ENCODE measurements around the gene TCN2.
A peak's percentile ranks its signal among the peaks of the same experiment; 100 is the strongest.
"Not testable (repeated sequence)": the region's sequence is repeated elsewhere in the genome, so short reads cannot be mapped to it uniquely, and the experiment has no call there.

TCN2 gene
- total RNA-seq, result 0 to 0.07 reads per million in 2 donors

DNA sequence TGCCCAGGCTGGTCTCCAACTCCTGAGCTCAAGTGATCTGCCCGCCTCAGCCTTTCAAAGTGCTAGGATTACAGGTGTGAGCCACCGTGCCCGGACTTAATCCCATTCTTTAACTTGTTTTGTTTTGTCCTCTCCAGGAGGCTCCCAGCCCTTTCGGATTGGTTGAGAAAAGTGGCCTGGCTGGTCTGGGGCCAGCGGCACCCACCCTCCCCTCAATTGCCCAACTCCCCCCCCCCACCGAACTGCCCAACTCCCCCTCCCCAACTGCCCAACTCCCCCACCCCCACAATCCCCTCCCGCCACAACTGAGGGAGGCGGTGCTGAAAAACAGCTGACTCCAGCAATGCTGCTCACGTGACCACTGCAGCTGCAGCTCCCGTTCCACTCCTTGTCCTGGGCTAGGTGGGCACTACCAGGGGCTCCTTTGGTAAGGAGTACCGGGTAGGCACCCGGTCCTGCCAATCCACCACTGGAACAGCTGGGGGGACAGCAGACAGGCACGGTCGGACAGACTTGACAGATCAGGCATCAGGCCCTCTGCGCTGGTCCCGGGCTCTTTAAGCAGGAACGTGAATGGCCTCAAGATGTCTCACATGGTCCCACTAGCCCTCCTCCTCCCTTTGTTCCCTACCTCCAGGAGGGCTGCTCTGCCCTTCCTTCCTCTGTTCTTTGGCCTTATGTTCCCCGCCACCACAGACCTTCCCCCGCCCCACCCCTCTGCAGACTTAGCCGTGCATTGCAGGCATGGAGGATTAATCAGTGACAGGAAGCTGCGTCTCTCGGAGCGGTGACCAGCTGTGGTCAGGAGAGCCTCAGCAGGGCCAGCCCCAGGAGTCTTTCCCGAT lies at the start of gene TCN2:
Gene TCN2 (plus strand): TSS at position 720 of the 845 bp plus-strand sequence. CDS start 158 bp downstream, outside the sequence.
- peak; percentile 20 for DNase-seq

DNA sequence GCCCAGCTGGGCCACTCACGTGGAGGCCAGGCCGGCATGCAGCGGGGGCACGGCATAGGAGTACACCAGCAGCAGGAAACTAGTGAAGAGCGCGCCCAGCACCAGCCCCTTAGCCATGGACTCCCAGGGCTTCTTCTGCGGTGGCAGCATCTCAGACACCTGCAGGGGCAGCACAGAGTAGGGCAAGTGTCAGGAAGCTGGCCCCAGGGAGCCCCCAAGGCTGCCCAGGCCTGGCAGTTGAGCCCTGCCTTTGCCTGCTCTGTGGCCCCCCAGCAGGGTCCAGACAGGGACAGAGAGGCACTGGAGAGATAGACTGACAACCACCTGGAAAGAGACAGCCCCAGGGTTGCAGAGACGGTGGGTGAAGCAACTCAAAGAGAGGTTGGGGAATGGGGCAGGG lies 49.7 kb upstream of the TCN2 start:
- DNase-seq, result no peak

DNA sequence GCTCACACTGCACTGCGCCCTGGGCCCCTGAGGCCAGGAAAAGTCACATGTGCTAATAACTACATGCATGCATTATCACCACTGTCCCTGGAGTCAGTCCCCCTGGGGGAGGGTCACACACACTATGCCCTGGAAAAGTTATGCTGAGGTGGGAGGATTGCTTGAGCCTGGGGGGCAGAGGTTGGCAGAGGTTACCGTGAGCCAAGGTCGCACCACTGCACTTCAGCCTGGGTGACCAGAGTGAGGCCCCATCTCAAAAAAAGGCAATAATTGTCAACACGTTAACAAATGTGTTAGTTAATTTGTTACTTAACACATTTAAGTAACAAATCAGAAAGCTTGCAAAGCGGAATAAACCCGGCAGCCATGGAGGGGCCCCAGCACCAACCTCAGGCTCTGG lies 47.1 kb upstream of the TCN2 start:
- no peak for DNase-seq

DNA sequence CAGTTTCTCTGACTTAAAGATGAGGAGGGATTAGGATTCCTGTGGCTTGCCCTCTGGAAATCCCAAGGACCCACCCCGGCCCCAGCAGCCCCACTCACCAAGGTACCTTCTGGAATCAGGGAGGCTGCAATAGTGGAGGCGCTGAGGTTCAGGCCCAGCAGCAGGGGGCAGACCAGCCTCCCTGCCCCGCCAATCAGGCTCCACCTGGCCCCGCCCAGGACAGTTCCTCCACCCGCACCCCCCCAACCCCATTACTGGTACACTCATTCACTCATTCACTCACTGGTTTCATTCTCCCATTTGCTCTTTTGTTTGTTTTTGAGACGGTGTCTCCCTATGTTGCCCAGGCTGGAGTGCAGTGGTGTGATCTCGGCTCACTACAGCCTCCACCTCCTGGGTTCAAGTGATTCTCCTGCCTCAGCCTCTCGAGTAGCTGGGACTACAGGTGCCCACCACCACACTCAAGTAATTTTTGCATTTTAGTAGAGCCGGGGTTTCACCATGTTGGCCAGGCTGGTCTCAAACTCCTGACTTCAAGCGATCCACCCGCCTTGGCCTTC lies 46.3 kb upstream of the TCN2 start:
- DNase-seq, result not testable (repeated sequence)

DNA sequence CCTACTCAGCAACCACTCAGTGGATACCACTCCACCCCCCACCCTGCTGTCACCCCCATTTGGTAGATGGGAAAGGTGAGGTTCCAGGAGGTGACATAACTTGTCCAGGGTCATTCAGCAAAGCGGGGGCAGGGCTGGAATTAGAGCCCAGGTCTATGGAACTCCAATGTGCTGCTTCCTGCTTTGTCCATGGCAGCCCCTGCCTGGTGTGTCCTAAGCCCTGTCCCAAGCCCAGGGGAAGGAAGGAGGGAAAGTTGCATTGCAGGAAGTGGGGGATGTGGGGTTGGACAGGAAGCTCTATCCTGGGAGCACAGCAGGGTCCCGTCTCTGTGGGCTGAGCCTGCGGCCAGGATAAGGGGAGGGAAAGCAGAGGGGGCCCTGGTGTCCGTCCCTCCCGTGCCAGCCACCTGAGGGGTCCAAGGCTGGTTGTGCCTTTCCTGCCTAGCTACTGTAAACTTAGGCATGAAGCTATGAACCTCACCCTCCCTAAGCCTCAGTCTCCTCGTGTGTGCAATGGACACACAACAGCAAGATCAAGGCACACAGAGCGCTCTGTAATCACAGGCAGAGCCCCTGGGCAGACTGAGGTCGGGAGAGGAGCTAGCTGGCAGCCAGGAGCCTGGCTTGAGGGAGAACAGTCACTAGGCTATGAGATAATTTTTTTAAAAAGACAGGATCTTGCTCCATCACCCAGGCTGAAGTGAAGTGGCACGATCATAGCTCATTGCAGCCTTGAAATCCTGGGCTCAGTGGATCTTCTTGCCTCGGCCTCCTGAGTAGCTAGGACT lies 45.4 kb upstream of the TCN2 start:
- no peak for DNase-seq

DNA sequence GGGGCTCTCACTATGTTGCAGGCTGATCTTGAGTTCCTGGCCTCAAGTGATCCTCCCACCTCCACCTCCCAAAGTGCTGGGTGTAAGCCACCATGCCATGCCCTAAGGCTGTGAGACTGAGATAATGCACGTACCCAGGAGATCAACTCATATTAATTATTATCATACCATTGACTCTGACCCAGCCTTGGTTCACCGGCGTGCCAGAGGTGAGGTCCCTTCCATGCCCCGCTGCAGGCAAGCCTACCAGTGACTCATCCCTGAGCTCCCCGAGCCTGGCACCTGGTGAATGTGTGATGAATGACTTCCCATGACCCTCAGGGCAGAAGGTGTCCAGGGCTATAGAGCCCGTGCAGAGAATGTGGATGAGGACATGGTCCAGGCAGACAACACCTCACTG lies 44.6 kb upstream of the TCN2 start:
- DNase-seq, result no peak

DNA sequence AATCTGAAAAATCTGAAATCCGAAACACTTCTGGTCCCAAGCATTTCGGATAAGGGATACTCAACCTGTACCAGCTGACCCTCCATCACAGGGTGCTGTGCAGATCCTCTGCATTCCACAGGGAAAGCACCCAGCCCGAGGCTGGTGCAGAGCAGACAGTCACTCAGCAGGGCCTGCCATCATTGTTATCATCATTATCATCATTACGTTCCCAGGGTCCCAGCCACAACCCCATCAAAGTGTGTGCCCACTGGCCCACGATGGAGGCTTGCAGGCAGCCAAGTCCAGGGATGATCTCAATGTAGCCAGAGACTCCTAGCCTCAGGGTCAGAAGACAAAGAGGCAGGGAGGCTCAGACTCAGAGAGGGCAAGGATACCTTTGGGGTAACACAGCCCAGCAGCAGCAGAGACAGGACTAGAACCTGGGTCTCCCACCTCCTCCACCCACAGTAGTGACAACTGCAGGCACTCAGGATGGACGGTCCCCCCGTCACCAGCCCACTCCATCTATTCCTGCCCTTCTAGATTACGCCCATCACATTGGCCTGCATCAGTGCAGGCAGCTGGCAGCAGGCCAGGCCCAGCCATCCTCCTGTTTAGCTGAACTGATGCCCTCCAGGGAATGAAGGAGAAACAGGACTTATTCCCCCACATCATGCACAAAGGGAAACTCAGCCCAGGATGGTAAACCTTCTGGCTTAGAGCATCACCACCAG lies 42.8 kb upstream of the TCN2 start:
- no peak for DNase-seq

DNA sequence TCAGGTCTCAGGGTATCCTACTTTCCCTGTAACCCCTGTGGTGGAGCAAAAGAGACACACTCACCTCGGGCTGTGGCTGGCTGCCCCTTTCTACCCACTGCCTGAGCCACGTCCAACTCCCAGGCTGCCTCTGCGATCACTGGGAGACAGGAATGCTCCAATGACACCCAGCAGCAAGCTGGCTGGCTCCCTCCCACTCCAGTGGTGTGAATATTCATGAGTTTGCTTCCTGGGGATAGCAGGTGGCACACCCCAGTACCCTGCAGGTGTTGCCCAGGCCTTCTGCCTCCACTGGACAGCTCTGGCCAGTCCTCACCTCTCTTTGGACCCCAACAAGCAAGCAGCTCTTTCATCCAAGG lies 42.2 kb upstream of the TCN2 start:
- no peak for DNase-seq

DNA sequence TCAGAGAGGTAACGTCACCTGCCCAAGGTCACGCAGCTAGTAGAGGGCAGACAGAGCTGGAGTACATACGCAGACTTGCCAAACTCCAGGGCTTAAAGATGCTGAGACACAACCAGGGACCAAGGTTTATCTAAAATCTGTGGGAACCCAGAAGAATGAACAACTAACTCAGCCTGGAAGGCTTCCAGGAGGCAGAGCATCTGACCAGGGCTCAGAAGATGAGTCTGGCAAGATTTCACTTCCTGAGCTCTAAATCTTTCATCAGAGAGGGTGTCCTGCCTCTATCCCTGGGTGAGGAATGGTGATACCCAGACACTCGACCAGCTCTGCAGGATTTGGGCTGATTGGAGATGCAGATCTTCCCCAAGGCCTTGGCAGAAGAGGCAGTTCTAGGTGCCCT lies 41.6 kb upstream of the TCN2 start:
- no peak for DNase-seq

DNA sequence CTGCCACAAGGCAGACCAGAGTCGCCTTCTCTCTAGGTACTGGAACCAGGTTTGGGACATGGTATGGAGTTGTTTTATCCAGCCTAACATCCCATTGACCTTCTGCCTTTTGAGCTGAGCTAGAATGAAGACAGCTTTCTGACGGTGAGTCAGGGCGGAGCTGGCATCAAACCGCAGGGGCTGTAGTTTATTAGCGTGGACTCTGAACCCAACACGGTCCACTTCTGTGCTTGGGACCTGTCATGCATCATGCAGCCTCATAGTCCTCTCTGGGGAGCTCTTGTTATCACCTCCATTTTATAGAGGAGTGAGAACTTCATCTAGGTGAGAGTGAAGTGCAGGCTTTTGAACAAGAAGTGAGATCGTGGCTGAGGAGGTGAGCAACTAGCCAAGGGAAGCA lies 40.8 kb upstream of the TCN2 start:
- no peak for DNase-seq

DNA sequence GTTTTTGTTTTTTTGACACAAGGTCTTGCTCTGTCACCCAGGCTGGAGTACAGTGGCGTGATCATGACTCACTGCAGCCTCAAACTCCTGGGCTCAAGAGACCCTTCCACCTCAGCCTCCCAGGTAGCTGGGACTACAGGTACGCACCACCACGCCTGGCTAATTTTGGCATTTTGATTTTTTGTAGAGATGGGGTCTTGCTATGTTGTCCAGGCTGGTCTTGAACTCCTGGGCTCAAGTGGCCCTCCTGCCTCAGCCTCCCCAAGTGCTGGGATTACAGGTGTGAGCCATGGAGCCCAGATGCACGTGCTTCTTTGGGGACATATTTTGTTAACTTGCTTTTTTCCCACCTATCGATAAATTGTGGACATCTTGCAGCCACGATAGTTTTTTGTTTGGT lies 39.7 kb upstream of the TCN2 start:
- not testable (repeated sequence) for DNase-seq

DNA sequence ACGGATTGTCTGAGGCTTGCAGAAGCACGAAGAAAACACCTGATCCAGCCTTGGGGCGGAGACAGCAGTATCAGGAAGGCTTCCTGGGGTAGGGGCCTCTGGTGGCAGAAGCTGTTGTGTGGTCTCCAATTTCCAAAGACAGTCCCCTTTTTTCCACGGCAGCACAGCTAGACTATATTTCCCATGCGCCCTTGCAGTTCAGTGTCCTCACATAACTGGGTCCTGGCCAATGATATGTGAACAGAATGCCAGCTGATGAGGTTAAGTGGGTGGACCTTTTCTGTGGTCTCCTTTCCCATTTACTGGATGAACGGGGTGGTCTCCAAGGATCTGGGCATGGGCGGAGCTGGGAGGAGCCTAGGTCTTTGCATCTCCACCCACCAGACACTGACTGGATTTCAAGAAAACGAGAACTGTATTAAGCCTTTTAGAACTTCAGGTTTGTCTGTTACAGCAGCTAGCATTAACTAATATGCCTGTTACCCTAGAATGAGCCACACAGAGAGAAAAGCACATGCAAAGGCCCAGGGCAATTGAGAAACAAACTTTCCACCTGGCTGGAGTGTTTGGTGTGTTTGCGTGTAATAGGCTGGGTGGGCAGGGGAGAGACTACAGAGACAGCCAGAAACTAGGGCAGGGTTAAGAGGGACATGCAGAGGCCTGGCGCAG lies 38.7 kb upstream of the TCN2 start:
- DNase-seq, result no peak

DNA sequence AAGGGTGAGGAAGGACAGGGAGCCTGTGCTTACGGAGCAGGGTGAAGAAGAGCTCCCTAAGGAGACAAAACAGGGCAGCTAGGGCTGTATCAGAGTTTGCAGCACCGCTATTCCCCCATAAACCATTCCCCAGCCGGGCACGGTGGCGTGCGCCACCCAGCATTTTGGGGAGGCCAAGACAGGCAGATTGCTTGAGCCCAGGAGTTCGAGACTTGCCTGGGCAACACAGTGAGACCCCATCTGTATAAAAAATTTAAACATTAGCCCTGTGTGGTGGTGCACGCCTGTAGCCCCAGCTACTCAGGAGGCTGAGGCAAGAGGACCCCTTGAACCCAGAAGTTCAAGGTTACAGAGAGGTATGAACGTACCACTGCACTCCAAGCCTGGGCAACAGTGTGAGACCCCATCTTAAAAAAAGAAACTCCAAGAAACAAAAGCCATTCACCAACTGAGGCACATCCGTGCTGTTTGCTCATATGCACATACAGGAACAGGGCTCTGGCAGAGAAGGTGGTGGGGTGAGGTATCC lies 37.2 kb upstream of the TCN2 start:
- no peak for DNase-seq

DNA sequence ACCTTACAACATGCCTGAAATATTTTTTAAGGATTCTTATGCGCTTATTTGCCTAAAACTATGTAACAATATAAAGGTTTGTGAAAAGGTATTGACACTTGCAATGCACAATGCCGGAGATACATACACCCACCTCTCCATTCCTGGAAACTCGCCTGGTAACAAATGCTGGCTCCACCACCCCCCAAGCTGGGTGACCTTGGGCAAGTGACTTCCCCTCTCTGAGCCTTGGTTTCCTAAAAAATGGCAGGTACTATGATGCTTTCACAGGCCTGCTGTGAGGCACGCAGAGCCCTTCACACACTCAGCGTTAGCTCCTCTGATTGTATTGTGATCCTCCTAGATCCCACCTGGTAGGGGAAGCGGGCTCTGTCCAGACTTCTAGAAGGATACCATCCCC lies 34.8 kb upstream of the TCN2 start:
- DNase-seq, result no peak

DNA sequence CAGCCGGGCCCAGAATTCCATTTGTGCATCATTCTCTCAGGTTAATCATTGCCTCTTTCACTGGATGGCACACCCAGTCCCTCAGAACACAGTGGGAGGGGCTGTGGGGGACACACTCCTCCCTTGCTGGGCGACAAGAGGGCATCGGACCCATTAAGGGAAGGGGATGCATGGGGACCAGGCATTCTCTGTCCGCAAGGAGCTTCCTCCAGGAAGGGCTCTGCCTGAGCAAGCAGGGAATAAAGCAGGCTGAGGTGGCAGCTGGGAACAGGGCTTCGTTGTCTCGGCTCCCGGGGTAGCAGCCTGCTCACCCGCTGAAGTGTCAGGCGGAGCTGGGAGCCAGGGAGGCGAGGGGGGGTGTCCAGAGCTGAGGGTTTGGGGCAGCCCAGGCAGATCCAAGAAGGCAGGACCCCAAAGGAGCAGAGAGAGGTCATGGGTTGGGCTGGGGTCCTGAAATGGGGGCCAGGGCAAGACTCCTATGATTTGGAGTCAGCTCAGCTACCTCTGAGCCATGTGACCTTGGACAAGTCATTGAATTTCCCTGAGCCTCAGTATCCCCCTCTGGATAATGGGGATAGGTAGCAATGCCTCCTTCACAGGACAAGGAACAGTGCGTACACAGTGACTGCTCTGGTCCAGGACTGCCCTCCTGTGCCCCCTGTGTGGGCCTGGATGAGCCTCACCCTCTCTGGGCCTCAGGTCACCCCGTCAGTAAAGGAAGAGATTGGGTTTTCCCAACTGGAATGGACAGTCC lies 34.0 kb upstream of the TCN2 start:
- no peak for DNase-seq

DNA sequence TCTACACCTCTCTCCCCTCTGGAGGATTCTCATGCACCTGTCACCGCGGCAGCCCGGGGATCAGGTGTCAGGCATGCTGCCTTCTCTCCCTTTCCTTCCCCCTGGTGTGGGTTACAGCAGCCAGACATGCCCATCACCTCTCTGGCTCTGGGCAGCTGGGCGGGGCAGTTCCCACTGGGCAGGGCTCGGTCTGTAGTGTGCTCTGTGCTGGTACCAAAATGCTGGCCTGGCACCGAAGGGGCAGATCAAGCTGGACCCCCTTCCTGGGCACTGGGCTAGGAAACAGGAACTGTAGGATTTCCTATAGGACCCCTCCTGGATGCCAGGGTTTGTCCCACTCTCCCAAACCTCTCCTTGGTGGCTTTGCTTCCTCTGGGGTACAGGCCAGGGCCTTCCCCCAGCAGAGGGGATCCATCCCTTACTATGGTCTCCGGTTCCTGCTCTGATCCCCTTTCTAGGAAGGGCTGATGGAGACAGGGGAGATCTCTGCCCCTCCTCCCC lies 33.3 kb upstream of the TCN2 start:
- no peak for DNase-seq

DNA sequence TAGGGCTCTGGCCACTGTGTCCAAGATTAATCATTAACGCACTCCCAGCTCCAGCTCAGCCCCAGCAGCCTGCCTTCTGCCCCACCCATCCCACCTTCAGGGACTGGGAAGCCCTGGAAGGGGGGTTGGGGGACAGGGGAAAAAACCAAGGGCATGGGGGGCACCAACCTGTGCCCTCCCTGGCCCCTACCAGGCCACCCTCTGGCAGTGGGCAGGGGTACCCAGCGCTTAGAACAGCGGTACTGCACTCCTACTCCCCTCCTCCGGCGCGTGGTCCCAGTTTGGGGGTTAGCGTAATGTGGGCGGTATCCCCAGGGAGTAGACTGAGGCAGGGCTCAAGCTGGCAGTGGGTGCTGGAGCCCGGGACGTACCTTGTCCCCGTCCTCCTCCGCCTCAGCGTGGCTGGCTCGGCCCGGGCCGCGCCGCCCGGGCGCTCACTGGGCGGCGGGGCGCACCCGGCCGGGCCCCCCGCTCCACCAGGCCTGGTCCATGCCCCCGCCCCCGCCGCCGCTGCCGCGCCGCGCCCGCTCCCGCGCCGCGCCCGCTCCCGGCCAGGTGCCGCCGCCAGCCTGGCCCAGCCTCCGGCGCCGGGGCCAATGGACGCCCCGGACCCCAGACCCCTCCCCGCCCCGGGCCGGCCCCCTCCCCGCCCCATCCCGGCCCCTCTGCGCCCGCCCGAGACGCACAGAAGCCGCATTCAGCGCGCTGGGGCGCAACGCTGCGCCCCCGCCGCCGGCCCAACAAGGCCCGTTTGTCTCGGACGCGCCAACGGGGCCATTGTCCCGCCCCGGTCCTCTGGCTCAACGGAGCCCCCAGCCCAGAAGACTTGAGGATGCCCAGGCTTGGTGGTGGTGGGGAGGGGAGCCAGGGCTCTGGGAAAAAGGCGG lies 32.6 kb upstream of the TCN2 start, which contains the start of gene GAL3ST1:
Gene GAL3ST1 (minus strand): TSS at position 571 of the 887 bp plus-strand sequence. CDS start 17,273 bp downstream, outside the sequence.
- no peak for DNase-seq

DNA sequence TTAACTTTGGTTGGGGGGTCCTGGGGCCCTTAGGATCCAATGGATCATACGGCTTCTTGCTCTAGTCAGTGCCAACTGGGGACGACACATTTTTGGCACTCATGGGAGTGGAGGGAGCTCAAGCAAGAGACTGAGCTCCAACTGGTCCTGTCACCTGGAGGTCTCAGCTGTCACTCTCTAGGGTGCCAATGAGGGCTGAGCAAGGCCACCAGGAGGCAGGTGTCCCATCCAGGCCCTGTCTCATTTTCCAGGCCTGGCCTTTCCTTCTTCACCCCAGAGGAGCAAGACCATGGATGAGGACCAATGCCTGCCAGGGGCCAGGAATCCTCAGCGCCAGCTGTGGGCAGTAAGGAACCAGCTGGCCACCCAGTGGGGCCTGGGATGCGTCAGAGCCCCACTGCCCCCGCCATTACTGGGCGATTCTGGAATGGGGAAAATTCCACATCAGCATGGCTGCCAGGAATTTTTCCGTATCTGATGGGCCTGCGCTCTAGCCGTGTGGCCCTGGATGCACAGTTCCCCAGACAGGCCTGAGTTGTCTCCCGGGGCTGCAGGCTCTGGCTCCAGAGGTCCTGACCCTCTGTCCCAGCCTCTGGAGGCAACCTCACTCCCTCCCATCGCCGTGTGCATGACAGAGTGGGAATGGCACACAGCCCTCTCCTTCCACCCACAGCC lies 31.8 kb upstream of the TCN2 start:
- DNase-seq, result no peak

DNA sequence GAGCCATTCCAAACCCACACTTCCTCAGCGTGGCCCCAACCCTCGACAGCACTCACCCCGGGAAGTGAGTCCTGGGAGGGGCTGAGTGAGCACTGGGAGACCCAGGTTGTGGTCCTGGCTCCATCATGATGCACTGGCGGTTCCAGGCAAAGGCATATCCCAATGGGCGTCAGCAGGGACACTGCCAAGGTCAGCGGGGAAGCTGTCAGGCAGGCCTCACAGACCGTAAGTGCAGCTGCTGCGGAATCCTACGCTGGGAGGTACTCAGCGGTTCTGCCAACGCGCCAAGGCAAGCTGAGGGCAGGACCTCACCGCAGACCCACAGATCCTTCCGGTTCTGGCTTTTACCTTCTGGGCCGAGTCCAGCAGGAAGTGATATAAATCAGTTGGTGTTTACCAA lies 31.1 kb upstream of the TCN2 start:
- DNase-seq, result no peak

DNA sequence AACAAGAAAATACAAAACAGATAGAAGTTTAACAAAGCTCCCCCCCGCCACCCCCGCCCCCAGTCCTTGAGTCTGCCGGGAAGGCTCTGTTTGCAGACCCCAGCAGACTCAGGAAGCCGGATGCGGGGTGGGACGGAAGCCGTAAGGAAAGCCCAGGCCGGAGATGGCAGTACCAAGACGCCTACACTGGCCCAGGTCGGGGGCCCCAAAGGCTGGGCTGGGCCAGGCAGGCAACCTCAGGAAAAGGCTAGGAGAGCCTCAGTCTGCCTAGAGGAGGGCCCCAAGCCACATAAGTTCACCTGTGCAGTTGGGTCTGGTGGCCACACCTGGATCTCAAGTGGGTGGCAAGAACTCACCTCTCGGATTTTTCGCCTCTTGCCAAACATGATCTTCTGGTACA lies 28.5 kb upstream of the TCN2 start:
- no peak for DNase-seq

Measured in T-helper 9 cell (primary cell).